GM18873 (cell line): ENCODE data around the gene EVL.

Source experiments
- ATAC-seq: cut with Tn5 transposase; IDR thresholded peaks from one replicate; pipeline ENCODE4 v1.9.1; 2021; ENCODE audit warnings: mild to moderate bottlenecking, moderate library complexity, moderate number of reproducible peaks; ENCODE audit not compliant: unreplicated experiment, low FRiP score

EVL gene

GRCh38 chr14:100035700-100036099, 29.5 kb upstream of the EVL start:
- ATAC-seq, result no peak

DNA sequence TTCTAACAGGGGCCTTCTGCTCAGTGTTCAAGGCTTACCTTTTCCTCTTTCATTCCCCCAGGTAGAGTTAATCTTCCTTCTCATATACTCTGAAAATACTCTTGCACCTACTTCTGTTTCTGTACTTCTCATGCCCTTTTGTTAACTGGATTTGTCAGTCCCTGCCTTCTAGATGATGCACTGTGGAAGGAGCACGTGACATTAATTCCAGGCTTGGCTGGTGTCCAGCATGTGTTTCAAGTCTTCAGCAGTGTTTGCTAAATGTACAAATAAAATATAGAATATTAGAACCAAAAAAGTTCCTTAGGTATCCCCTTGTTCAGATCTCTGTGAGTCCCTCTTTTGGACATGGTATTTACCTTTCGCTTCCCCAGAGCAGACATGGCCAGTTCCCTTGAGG, 27.9 kb upstream of the EVL start:
- ATAC-seq, result no peak

DNA sequence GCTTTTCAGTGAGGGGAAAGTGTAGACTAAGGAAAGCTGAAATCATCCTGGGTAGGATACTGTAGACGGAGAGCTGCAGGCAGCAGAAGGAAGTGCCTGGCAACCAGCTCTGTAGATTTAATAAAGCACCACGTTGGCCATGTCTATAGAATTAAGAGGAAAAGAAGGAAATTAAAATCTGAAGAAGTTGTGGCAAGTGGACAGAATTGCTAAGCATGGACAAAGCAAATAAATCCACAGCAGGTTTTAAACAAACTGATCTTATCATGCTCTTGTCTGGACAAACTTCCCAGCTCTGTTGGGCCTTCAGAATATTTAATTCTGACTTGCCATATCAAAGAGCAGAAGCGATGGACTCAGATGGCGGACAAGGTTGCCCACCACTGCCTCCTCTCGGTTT, 27.2 kb upstream of the EVL start:
- no peak for ATAC-seq

GRCh38 chr14:100039903-100040302, 25.3 kb upstream of the EVL start:
- ATAC-seq, result no peak

DNA sequence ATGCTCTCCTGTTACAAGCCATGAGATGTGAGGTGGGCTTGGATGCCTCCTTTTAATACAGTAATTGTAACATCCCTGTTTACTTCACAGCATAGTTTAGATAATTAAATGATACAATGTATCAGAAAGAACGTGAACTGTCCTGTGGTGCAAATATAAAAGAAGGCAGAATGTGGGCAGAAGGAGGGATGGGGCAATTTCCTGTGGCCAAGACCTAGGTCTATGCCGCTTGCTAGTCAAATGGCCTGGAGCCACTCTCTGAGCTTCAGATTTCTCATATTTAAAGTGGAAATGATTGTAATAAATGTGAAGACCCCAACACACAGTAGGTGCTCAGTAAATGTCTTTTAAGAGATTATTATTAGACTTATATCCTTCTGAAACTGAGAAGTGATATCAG, 24.0 kb upstream of the EVL start:
- no peak for ATAC-seq

DNA sequence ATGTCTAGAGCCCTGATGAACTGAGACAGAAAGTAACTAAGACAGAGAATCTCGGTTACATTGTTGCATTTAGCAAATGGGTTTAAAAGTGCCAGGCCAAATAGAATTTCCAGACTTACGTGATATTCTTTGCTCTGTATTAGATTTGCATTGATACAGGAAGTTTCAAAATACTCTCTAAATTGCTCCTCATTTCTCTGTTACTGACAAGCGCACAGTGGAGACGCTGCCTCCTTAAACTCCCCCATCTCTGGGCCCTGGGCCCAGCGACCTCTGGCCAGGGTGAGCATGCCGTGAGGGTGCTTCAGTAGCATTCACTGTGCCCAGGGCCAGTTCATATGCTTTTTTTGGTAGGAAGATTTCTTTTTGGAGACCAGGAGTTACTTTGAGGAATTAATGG, 22.9 kb upstream of the EVL start:
- ATAC-seq, result no peak

DNA sequence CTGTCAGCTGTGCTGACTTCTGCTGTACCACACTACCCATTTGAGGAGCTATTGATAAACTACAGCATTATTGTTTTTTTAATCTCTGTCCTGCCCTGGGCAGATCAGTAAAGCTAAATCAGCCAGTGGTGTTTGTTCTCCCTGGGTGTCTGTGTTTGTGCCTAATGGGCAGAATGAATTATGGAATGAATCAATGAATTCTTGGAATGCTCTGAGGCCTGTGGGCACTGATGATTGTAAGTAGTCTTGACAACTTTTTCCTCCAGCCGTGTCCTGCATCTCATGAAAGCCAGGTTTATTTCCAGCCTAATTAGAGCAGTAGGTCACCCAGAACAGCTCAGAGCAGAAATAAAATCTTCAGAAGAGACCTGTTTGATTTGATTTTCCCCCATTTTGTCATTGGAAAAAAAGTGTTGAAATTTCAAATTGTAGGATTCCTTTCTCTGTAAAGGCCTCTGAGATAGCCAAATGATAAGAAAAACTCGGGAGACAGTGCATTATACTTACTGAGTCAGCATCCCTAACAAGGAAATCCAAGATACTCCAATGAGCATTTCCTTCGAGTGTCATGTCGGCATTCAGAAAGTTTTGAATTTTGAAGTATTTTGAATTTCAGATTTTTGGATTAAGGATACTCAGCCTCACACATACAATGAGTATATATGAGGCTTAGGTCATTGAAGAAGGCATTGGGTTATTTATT, 19.4 kb upstream of the EVL start:
- ATAC-seq, result no peak

- no peak for ATAC-seq
These were observed 17.6 kb upstream of the EVL start for GRCh38 chr14:100047600-100047999.

GRCh38 chr14:100048786-100049185, 16.4 kb upstream of the EVL start:
- ATAC-seq, result no peak

DNA sequence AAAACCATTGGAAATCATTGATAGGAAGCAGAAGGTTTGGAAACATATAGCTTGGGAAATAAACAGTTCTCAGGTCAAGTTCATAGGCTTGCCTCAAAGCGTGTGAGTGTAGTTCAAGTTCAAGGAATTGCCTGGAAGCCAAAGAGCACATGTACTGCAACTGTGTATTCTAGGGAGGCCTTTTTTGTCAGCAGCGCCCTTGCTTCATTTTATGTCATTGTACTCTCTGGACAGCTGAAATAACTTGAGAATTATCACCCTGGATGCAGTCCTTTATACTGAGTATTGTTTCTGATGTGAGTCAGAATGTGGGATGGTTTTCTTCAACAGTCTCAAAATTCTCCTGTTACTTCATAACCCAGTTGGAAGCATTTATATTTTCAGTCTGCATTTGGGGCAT, 16.0 kb upstream of the EVL start:
- ATAC-seq, result no peak

- no peak for ATAC-seq
These were observed 14.1 kb upstream of the EVL start for GRCh38 chr14:100051103-100051502.

- no peak for ATAC-seq
These were observed 13.7 kb upstream of the EVL start for GRCh38 chr14:100051543-100051942.

- ATAC-seq, result no peak
These were observed 12.4 kb upstream of the EVL start for GRCh38 chr14:100052819-100053218.

DNA sequence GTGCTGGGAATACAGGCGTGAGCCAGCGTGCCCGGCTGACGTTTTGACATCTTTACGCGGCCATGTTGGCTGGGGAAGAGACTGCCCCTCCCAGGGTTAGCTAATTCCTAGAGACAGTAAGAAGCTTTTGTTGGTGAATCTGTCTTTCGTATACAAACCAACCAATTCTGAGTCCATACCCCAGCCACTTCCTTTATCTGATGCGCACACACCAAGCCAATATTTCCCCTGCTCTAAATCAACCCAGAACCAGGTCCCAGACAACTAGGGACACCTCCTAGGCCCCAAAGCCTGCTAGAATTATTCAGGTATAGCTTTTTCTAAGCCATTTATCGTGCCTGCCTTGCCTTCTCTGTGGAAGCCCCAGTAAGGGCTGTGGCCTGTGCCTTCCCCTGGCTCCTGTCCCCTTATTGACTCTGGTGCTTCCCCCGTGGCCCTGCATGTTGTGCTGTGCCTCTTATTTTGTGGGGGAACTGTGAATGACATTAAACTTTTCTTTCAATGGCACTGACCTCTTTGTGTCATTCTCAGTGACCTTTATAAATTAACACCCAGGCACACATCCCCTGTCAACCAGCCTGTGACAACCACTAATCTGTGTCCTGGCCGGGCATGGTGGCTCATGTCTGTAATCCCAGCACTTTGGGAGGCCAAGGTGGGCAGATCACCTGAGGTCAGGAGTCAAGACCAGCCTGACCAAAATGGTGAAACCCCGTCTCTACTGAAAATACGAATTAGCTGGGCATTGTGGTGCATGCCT, 10.7 kb upstream of the EVL start:
- ATAC-seq, result no peak

GRCh38 chr14:100056431-100056830, 8.8 kb upstream of the EVL start:
- ATAC-seq, result no peak

- no peak for ATAC-seq
These were observed 8.0 kb upstream of the EVL start for GRCh38 chr14:100056964-100057795.

GRCh38 chr14:100058777-100059437, 6.3 kb upstream of the EVL start:
- ATAC-seq, result peak; percentile 52

- ATAC-seq, result no peak
These were observed 5.8 kb upstream of the EVL start for GRCh38 chr14:100059438-100059781.

DNA sequence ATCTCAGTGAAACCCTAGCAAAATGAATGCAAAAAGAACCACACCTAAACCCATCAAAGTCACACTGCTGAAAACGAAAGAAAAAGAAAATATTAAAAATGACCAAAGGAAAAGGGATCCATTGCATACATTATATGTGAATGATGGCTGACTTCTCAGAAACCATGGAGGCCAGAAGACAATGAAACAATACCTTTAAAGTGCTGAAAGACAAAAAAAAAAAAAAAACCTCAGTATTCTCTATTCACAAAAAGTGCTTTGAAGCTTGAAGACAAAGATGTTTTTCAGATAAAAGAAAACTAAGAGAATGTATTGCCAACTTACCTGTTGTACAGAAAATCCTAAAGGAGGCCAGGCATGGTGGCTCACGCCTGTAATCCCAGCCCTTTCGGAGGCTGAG, 4.5 kb upstream of the EVL start:
- no peak for ATAC-seq

GRCh38 chr14:100062590-100062989, 2.6 kb upstream of the EVL start:
- ATAC-seq, result no peak
